Fibroblast of the aortic adventitia (primary cell): Measurements from ENCODE around the gene PUSL1. TPM values are rescaled to one million over a fixed set of nuclear protein-coding genes. Genes with fewer than 3 reads are reported as not detected.

ENCODE experiments used
- DNase-seq: peaks from one replicate; pipeline ENCODE4 v3.0.0-alpha.2; 2010; ENCODE audit warnings: low read depth
- H3K4me3 ChIP-seq: 2 replicates; pipeline ENCODE4 v1.5.1; 2011; ENCODE audit warnings: low read depth, mild to moderate bottlenecking, control low read depth, low read length, moderate library complexity
- CTCF ChIP-seq: IDR thresholded peaks from 2 replicates; pipeline ENCODE4 v1.5.1; 2011; ENCODE audit warnings: mild to moderate bottlenecking, low read length, control low read depth, inconsistent platforms; ENCODE audit not compliant: insufficient read depth
- total RNA-seq: library from RNA; depleted of rRNA; stranded (reverse); fragments of >200 nt; gene quantifications from 2 replicates; pipeline ENCODE4 v1.2.3, GENCODE V29; 2012; ENCODE audit warnings: low replicate concordance

The PUSL1 gene
- total RNA-seq, 1 donor, result 25.9 TPM

- peak overlapping the region; percentile 87 for H3K4me3 ChIP-seq
- no peak for TF ChIP-seq CTCF
- no peak for DNase-seq
Observed at GRCh38 chr1:1272341-1273208, 35.8 kb upstream of the PUSL1 start.

DNA sequence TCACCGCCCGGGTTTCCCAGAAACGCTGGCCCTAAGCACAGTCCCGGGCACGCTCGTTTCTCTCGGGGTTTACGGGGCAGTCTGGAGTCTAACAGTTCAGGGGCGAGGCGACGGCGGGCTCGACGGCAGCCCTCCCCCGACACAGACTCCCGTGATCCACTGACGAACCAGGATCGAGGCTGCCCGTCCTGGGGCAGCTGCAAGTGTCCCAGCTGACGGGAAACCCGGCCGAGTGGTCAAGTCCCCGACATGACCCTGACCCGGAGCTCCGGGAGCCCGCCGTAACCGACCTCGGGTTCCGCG, 35.2 kb upstream of the PUSL1 start:
- no peak for DNase-seq
- TF ChIP-seq CTCF, result no peak
- H3K4me3 ChIP-seq, result peak overlapping the region; percentile 87

- H3K4me3 ChIP-seq, result peak within 1 kb of the TSS; percentile 87
- DNase-seq, result peak; percentile 90
- no peak for TF ChIP-seq CTCF
Observed at GRCh38 chr1:1273512-1274298, 34.7 kb upstream of the PUSL1 start, which contains the start of gene UBE2J2. Gene UBE2J2, minus strand, starts transcription at chr1:1273854. Its CDS starts 5,862 bp downstream, at chr1:1267992.

DNA sequence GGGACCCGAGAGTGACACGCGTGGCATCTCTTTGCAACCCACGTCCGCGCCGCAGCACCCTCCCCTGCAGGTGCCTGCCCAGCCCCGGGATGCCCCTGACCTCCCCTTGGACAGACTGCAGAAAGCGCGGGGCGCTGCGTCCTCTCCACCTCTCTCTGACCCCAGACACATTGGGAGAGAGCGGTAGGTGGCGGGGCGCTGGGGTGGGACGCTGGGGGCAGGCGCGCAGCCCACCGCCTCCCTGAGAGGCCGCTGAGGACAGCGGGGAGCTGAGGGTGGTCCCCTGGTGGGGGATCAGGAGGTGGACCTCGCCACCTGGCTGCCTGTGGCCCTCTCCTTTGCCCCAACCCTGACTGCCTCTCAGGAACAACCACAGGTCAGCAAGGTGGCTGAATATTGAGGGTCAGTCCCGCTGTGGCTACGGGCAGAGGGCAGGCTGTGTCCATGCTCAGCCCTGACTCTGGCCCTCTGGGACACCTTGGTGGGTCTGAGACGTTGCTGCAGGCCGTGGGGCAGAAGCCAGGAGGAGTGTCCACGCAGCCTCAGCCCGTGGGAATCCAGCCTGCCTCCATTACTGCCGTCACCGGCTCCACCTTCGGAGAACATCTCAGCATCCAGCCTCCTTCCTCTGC, 34.0 kb upstream of the PUSL1 start:
- peak overlapping the region; percentile 77 for H3K4me3 ChIP-seq
- no peak for DNase-seq
- TF ChIP-seq CTCF, result no peak

DNA sequence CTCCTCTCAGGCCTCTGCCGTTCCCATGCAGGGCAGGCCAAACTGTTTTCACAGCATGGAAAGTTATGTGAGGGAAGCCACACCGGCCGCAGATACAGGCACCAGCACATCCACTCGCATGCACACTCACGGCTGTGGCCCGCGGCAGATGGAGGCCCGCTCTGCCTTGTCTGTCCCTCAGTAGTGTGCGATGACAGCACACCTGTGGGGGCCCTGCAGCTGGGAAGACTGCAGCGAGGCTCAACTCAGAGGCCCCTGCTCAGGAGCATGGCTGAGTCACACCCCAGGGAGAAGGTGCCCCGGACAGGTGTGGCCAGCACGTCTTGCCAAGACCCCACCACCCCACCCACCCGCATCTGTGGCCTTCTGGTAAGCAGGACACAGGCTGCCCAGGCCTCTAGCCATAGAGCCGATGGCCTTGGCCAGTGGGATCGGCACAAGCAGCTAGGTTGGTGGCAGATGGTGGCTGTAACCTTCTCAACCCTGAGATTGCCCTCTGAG, 33.4 kb upstream of the PUSL1 start:
- peak overlapping the region; percentile 77 for H3K4me3 ChIP-seq
- TF ChIP-seq CTCF, result no peak
- no peak for DNase-seq

- no peak overlapping the region for H3K4me3 ChIP-seq
- TF ChIP-seq CTCF, result no peak
- no peak for DNase-seq
Observed at GRCh38 chr1:1275836-1276235, 32.6 kb upstream of the PUSL1 start.
